SU-DHL-6 (cell line): ENCODE results near the gene WBP2NL.

ENCODE experiments used
- H2AFZ ChIP-seq: fragments of 200-600 bp; sonication (generic); 2 replicates; pipeline ENCODE4 v1.6.1; 2014; ENCODE audit warnings: low read depth, mild to moderate bottlenecking, moderate library complexity, mixed read lengths, antibody characterized with exemption, low read length; ENCODE audit not compliant: severe bottlenecking
- H3F3A ChIP-seq: fragments of 200-600 bp; shearing (Covaris generic); 2 replicates; pipeline ENCODE4 v1.6.0; 2016; ENCODE audit warnings: antibody characterized with exemption, mild to moderate bottlenecking; ENCODE audit not compliant: insufficient read depth
- H3K27ac ChIP-seq: fragments of 200-600 bp; sonication (generic); 2 replicates; pipeline ENCODE4 v1.5.1; 2016; ENCODE audit warnings: low read depth, mild to moderate bottlenecking, low read length, moderate library complexity, mixed read lengths
- H3K27me3 ChIP-seq: fragments of 200-600 bp; sonication (generic), shearing (Covaris generic); 2 replicates; pipeline ENCODE4 v1.6.0; 2014; ENCODE audit warnings: mild to moderate bottlenecking, low read length
- H3K36me3 ChIP-seq: fragments of 200-600 bp; sonication (generic); 2 replicates; pipeline ENCODE4 v1.6.1; 2014; ENCODE audit warnings: mild to moderate bottlenecking, low read length, mixed read lengths
- H3K4me2 ChIP-seq: fragments of 300-600, 200-600 bp; shearing (Covaris generic), sonication (generic); 2 replicates; pipeline ENCODE4 v1.6.0; 2014; ENCODE audit warnings: low read length, low read depth, mild to moderate bottlenecking; ENCODE audit not compliant: poor library complexity, severe bottlenecking
- H3K4me3 ChIP-seq: fragments of 200-600 bp; sonication (generic); 2 replicates; pipeline ENCODE4 v1.5.1; 2014; ENCODE audit warnings: antibody characterized with exemption, low read length, mild to moderate bottlenecking, mixed read lengths; ENCODE audit not compliant: insufficient read depth, poor library complexity, severe bottlenecking
- H3K79me2 ChIP-seq: fragments of 200-600 bp; sonication (generic); 2 replicates; pipeline ENCODE4 v1.6.1; 2014; ENCODE audit warnings: mild to moderate bottlenecking, low read length, moderate library complexity; ENCODE audit not compliant: insufficient read depth
- H3K9ac ChIP-seq: fragments of 200-600 bp; sonication (generic); 2 replicates; pipeline ENCODE4 v1.7.0; 2014; ENCODE audit warnings: mild to moderate bottlenecking, low read length
- H3K9me2 ChIP-seq: fragments of 200-600 bp; sonication (generic); replicated peaks from 2 replicates; pipeline ENCODE4 v1.6.1; 2014; ENCODE audit warnings: low read length; ENCODE audit not compliant: insufficient read depth
- H3K9me3 ChIP-seq: fragments of 200-600 bp; sonication (generic); 2 replicates; pipeline ENCODE4 v1.6.1; 2014; ENCODE audit warnings: low read length, mixed read lengths; ENCODE audit not compliant: insufficient read depth
- H4K20me1 ChIP-seq: fragments of 200-600 bp; sonication (generic); 2 replicates; pipeline ENCODE4 v1.6.1; 2014; ENCODE audit warnings: low read depth, mild to moderate bottlenecking, antibody characterized with exemption, low read length, moderate library complexity, mixed read lengths
- CTCF ChIP-seq: fragments of 200-600 bp; sonication (generic); IDR thresholded peaks from one replicate; pipeline ENCODE4 v1.5.1; 2017; ENCODE audit warnings: antibody characterized with exemption, mild to moderate bottlenecking, low read length, moderate library complexity; ENCODE audit not compliant: insufficient read depth, poor library complexity, severe bottlenecking
- EZH2phosphoT487 ChIP-seq: fragments of 200-600 bp; sonication (generic), shearing (Covaris generic); conservative IDR thresholded peaks from 2 replicates; pipeline ENCODE4 v1.6.1; 2018; ENCODE audit warnings: mild to moderate bottlenecking, antibody characterized with exemption, low read length, moderate library complexity, mixed read lengths

The WBP2NL gene

GRCh38 chr22:42026705-42027104 lies 28.1 kb downstream of the WBP2NL start:
- TF ChIP-seq EZH2phosphoT487 = no peak
- no peak for TF ChIP-seq CTCF
- H3K36me3 ChIP-seq = no peaks in the 10 kb centered on the region
- no peaks in the 10 kb centered on the region for H3K27me3 ChIP-seq
- H3K9me2 ChIP-seq = no peaks in the 10 kb centered on the region
- no peak overlapping the region for H3K9ac ChIP-seq
- H3K9me3 ChIP-seq = no peaks in the 10 kb centered on the region
- H2AFZ ChIP-seq = no peak overlapping the region
- no peak overlapping the region for H3K4me2 ChIP-seq
- no peak overlapping the region for H3K27ac ChIP-seq
- H3K4me3 ChIP-seq = no peak overlapping the region
- no peaks in the 10 kb centered on the region for H3K79me2 ChIP-seq
- H4K20me1 ChIP-seq = no peaks in the 10 kb centered on the region
- no peaks in the 10 kb centered on the region for H3F3A ChIP-seq

DNA sequence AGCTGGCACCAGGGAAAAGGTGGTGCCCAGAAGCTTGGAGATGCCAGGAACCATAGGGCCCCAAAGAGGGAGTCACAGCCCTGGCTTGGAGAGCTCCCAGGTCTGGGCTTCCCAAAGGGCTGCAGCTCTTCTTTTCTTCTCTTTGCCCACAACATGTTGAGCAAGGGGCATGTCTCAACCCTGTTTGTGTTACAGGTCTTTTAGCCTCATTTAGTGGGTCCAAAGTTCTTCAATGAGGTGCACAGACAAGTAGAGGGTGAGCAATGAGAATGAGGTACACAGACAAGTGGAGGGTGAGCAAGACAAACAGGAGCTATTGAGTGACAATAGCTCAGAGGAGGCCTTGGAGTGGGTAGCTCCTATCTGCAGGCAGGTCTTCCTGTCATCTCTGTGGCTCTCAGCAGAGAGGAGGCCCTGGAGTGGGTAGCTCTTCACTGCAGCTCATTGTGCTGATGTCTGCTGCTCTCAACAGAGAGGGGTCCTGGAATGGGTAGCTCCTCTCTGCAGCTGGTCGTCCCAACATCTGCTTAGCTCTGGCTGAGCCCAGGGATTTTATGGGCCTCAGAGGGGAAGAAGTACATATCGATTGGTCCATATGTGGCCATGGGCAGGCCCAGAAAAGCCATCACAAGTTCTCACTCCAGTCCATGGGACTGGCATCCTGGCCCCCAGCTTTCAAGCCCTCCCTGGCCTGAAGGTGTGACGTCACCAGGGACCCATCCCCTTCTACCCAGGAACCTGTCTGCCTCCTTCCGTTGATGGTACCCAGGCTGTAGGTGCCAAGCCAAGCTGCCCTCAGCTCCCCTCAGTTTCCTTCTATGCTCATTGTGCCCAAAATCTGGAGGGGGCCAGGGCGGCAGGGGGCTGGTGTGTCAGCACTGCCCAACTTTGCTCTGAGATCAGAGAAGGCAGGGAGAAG lies 34.9 kb downstream of the WBP2NL start:
- H4K20me1 ChIP-seq = no peaks in the 10 kb centered on the region
- peaks cover 13% of the 10 kb centered on the region; the same call in 1 of the 2 replicates for H3K9me3 ChIP-seq
- no peaks in the 10 kb centered on the region for H3K27me3 ChIP-seq
- H3K9ac ChIP-seq = no peak overlapping the region
- H3K79me2 ChIP-seq = no peaks in the 10 kb centered on the region
- TF ChIP-seq EZH2phosphoT487 (no peak), CTCF (no peak)
- H3K9me2 ChIP-seq = no peaks in the 10 kb centered on the region
- no peak overlapping the region for H2AFZ ChIP-seq
- no peaks in the 10 kb centered on the region for H3F3A ChIP-seq
- H3K27ac ChIP-seq = no peak overlapping the region
- no peaks in the 10 kb centered on the region for H3K36me3 ChIP-seq
- no peak overlapping the region for H3K4me2 ChIP-seq
- H3K4me3 ChIP-seq = no peak overlapping the region

DNA sequence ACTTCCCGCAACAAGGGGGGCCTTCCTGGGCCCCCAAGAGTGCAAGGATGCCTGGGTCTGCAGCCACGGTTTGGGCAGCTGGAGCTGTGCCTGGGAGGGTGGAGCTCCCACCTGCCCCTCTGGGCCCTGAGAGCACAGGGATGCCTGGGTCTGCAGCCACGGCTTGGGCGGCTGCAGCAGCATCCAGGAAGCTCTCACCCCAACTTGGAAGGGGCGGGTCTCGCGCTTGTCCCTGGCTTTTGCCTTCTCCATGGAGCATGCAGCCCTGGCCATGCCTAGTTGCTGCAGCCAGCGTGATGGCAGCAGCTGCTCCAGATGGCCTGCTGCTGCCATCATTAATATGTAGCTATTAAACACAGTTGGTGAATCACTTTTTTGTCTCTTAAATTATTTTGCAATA lies 36.7 kb downstream of the WBP2NL start:
- Histone ChIP-seq H3K9me3 (peaks cover 13% of the 10 kb centered on the region; the same call in 1 of the 2 replicates), H3F3A (no peaks in the 10 kb centered on the region), H3K79me2 (no peaks in the 10 kb centered on the region), H2AFZ (no peak overlapping the region), H3K4me2 (no peak overlapping the region), H3K9ac (no peak overlapping the region), H4K20me1 (no peaks in the 10 kb centered on the region), H3K27me3 (no peaks in the 10 kb centered on the region), H3K9me2 (no peaks in the 10 kb centered on the region), H3K36me3 (no peaks in the 10 kb centered on the region), H3K4me3 (no peak overlapping the region), H3K27ac (no peak overlapping the region)
- TF ChIP-seq CTCF (no peak), EZH2phosphoT487 (no peak)
